Liver (tissue), 9 donors: Measurements from ENCODE around the gene EPHB2. TPM values are rescaled to one million over a fixed set of nuclear protein-coding genes. Genes with fewer than 3 reads are reported as not detected.

Source experiments
- DNase-seq: peaks from one replicate; pipeline ENCODE4 v3.0.0-alpha.2; 2017; ENCODE audit warnings: low spot score
- H3K27ac ChIP-seq, 2 donors: one replicate each; pipeline ENCODE4 v1.7.0; 2013; ENCODE audit warnings: inconsistent platforms in 2 of 2, low read length in 2 of 2, control low read depth in 1 of 2, low read depth in 1 of 2, mild to moderate bottlenecking in 1 of 2
- H3K27me3 ChIP-seq, 4 donors: one replicate each; pipeline versions ENCODE4 v1.6.1 to v1.7.0; 2013; ENCODE audit warnings: low read length in 3 of 4, inconsistent platforms in 1 of 4, mild to moderate bottlenecking in 1 of 4, moderate library complexity in 1 of 4; ENCODE audit not compliant: control insufficient read depth in 4 of 4, insufficient read depth in 4 of 4
- H3K36me3 ChIP-seq, 4 donors: one replicate each; pipeline versions ENCODE4 v1.6.1 to v1.7.0; 2013; ENCODE audit warnings: low read length in 3 of 4, mild to moderate bottlenecking in 3 of 4, low read depth in 1 of 4, moderate library complexity in 1 of 4; ENCODE audit not compliant: control insufficient read depth in 4 of 4, insufficient read depth in 3 of 4
- H3K4me1 ChIP-seq, 4 donors: one replicate each; pipeline versions ENCODE4 v1.6.1 to v1.7.0; 2013; ENCODE audit warnings: low read length in 3 of 4, mild to moderate bottlenecking in 3 of 4, moderate library complexity in 1 of 4; ENCODE audit not compliant: control insufficient read depth in 4 of 4, insufficient read depth in 4 of 4
- H3K4me3 ChIP-seq, 3 donors: one replicate each; pipeline versions ENCODE4 v1.6.1 to v1.7.0; 2013; ENCODE audit warnings: low read length in 3 of 3, control low read depth in 1 of 3, low read depth in 1 of 3, mild to moderate bottlenecking in 1 of 3
- H3K9ac ChIP-seq, 2 donors: one replicate each; pipeline ENCODE4 v1.7.0; 2013; ENCODE audit warnings: low read length in 2 of 2, mild to moderate bottlenecking in 2 of 2, moderate library complexity in 2 of 2, control low read depth in 1 of 2, low read depth in 1 of 2
- H3K9me3 ChIP-seq, 4 donors: one replicate each; pipeline versions ENCODE4 v1.6.1 to v1.7.0; 2013; ENCODE audit warnings: low read length in 3 of 4; ENCODE audit not compliant: control insufficient read depth in 4 of 4
- FOXA1 ChIP-seq: IDR thresholded peaks from 2 replicates; pipeline ENCODE4 v1.6.1; 2016; ENCODE audit warnings: antibody characterized with exemption
- FOXA2 ChIP-seq: IDR thresholded peaks from 2 replicates; pipeline ENCODE4 v1.6.1; 2016; ENCODE audit warnings: antibody characterized with exemption
- GABPA ChIP-seq, 2 donors: IDR thresholded peaks in 1 of 2; conservative IDR thresholded peaks in 1 of 2; 2 replicates each; pipeline ENCODE4 v1.6.1; 2016; ENCODE audit warnings: antibody characterized with exemption in 2 of 2, mild to moderate bottlenecking in 1 of 2, moderate library complexity in 1 of 2
- HNF4A ChIP-seq, 2 donors: conservative IDR thresholded peaks; 2 replicates each; pipeline ENCODE4 v1.6.1; 2016; ENCODE audit warnings: antibody characterized with exemption in 2 of 2, mild to moderate bottlenecking in 2 of 2
- HNF4G ChIP-seq: IDR thresholded peaks from 2 replicates; pipeline ENCODE4 v1.6.1; 2016; ENCODE audit warnings: antibody characterized with exemption
- NR2F2 ChIP-seq: IDR thresholded peaks from 2 replicates; pipeline ENCODE4 v1.6.1; 2016; ENCODE audit warnings: antibody characterized with exemption
- RXRA ChIP-seq, 2 donors: IDR thresholded peaks; 2 replicates each; pipeline ENCODE4 v1.6.1; 2017 to 2018; ENCODE audit warnings: antibody characterized with exemption in 2 of 2, mild to moderate bottlenecking in 1 of 2
- SP1 ChIP-seq: IDR thresholded peaks from 2 replicates; pipeline ENCODE4 v1.6.1; 2018; ENCODE audit warnings: antibody characterized with exemption, mild to moderate bottlenecking
- TAF1 ChIP-seq: conservative IDR thresholded peaks from 2 replicates; pipeline ENCODE4 v1.6.1; 2016; ENCODE audit warnings: antibody characterized with exemption, mild to moderate bottlenecking
- YY1 ChIP-seq: IDR thresholded peaks from 2 replicates; pipeline ENCODE4 v1.6.1; 2016; ENCODE audit warnings: antibody characterized with exemption, mild to moderate bottlenecking
- WGBS: extraction: QIAGEN DNeasy Blood & Tissue Kit; methylation state at CpG from one replicate; pipeline ENCODE4 v1.1.7; 2013; 5-methylcytosine and 5-hydroxymethylcytosine counted together
- polyA plus RNA-seq, 2 donors: library from polyadenylated mRNA; stranded (reverse) in 1 of 2; unstranded in 1 of 2; fragments of 200-250 nt in 1 of 2; fragments of >200 nt in 1 of 2; fragmentation: Nextera tagmentation in 1 of 2; extraction: Ambion mirVana in 1 of 2; gene quantifications; one replicate each; pipeline versions ENCODE4 v1.2.1 to v1.2.3, GENCODE V29; 2013 to 2015
- total RNA-seq, 2 donors: library from RNA; depleted of rRNA; stranded (reverse); fragments of >200 nt; gene quantifications; one replicate each; pipeline ENCODE4 v1.2.3, GENCODE V29; 2014
- TF ChIP-seq, protein P1 (sequence below): IDR thresholded peaks from 2 replicates; pipeline ENCODE4 v1.6.1; 2016; ENCODE audit warnings: antibody characterized with exemption
- TF ChIP-seq, protein P2 (sequence below): IDR thresholded peaks from 2 replicates; pipeline ENCODE4 v1.6.1; 2016; ENCODE audit warnings: antibody characterized with exemption
- TF ChIP-seq, protein P3 (sequence below): IDR thresholded peaks from 2 replicates; pipeline ENCODE4 v1.6.1; 2016; ENCODE audit warnings: antibody characterized with exemption, mild to moderate bottlenecking
- TF ChIP-seq, protein P4 (sequence below): IDR thresholded peaks from 2 replicates; pipeline ENCODE4 v1.6.1; 2016; ENCODE audit warnings: antibody characterized with exemption
- donor health status: healthy.
- donor health status: healthy.
- donor health status: healthy.
- donor health status: healthy.
- donor health status: healthy.

Gene EPHB2
- total and polyA plus RNA-seq, 4 donors, result 0.07 to 1.0 (median 0.38) TPM

DNA sequence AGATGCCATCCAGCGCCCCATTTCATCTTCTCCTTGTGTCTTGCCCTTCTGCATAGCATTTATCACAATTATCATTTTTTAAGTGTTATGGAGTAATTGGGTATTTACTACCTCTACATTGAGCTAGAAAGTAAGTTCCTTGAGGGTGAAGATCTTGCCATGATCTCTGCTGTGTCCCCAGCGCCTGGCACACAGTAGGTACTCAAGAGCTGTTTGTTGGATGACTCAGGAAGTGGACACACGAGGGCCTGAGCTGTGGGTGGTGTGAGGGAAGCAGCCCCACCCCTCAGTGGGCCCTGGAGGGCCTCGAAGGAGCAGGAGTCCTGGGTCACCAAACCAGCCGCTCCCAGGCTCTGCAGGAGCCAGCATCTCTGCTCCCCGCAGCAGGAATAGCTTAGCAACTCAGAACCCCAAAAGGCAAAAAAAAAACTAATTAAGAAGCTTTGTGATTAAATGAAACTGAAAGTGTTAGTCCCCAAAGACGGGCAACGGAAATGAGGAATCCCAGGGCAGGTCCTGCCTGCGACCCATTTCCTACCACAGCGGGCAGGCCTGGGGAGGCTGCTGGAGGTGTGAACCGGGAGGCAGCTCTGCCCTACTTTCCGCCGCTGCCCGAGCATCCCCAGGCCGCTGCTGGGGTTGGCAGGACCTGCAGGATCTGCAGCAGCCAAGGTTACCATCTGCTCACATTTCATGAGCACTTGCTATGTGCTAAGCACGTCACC lies 174.3 kb downstream of the EPHB2 start:
- no peaks in the 10 kb centered on the region for H3K36me3 ChIP-seq
- H3K27ac ChIP-seq, result no peak overlapping the region
- no peaks in the 10 kb centered on the region for H3K27me3 ChIP-seq
- no peaks in the 10 kb centered on the region for H3K9me3 ChIP-seq
- TF ChIP-seq, protein P1, sequence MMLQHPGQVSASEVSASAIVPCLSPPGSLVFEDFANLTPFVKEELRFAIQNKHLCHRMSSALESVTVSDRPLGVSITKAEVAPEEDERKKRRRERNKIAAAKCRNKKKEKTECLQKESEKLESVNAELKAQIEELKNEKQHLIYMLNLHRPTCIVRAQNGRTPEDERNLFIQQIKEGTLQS, result no peak
- TF ChIP-seq HNF4G (no peak), HNF4A (conservative IDR thresholded peaks at IDR 0.05) (no peak), FOXA2 (no peak), NR2F2 (no peak), RXRA (IDR thresholded peaks at IDR 0.05) (no peak), TAF1 (no peak), GABPA (IDR thresholded peaks at IDR 0.05 in 1 of 2, conservative IDR thresholded peaks at IDR 0.05 in 1 of 2) (no peak)
- TF ChIP-seq, protein P2, sequence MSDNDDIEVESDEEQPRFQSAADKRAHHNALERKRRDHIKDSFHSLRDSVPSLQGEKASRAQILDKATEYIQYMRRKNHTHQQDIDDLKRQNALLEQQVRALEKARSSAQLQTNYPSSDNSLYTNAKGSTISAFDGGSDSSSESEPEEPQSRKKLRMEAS, result no peak
- TF ChIP-seq, protein P3, sequence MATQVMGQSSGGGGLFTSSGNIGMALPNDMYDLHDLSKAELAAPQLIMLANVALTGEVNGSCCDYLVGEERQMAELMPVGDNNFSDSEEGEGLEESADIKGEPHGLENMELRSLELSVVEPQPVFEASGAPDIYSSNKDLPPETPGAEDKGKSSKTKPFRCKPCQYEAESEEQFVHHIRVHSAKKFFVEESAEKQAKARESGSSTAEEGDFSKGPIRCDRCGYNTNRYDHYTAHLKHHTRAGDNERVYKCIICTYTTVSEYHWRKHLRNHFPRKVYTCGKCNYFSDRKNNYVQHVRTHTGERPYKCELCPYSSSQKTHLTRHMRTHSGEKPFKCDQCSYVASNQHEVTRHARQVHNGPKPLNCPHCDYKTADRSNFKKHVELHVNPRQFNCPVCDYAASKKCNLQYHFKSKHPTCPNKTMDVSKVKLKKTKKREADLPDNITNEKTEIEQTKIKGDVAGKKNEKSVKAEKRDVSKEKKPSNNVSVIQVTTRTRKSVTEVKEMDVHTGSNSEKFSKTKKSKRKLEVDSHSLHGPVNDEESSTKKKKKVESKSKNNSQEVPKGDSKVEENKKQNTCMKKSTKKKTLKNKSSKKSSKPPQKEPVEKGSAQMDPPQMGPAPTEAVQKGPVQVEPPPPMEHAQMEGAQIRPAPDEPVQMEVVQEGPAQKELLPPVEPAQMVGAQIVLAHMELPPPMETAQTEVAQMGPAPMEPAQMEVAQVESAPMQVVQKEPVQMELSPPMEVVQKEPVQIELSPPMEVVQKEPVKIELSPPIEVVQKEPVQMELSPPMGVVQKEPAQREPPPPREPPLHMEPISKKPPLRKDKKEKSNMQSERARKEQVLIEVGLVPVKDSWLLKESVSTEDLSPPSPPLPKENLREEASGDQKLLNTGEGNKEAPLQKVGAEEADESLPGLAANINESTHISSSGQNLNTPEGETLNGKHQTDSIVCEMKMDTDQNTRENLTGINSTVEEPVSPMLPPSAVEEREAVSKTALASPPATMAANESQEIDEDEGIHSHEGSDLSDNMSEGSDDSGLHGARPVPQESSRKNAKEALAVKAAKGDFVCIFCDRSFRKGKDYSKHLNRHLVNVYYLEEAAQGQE, result no peak
- 70% methylated on average over 16 of the region's 16 CpGs for WGBS
- H3K9ac ChIP-seq, result no peak overlapping the region
- H3K4me1 ChIP-seq, result no peaks in the 10 kb centered on the region
- DNase-seq, result no peak
- H3K4me3 ChIP-seq, result no peak overlapping the region

DNA sequence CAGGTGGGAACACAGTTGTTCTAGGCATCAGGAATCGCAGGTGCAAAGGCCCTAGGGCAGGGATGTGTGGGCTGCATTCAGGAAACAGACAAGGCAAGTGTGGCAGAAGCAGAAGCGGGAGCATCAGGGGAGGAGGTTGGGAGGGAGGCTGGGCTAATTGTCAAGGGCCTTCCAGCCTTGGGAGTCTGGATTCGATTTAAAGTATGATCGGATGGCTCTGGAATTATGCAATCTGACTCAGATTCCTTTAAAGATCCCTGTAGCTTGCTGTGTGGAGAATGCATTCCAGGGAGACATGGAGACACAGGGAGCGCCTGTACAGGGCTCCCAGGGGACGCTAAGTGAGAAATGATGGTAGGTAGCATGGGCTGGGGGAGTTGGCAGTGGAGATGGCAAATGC lies 175.6 kb downstream of the EPHB2 start:
- WGBS, result 66% methylated on average over 6 of the region's 6 CpGs
- H3K9me3 ChIP-seq, result no peaks in the 10 kb centered on the region
- H3K9ac ChIP-seq, result no peak overlapping the region
- H3K36me3 ChIP-seq, result no peaks in the 10 kb centered on the region
- no peak for DNase-seq
- TF ChIP-seq, protein P1, result no peak
- TF ChIP-seq SP1 (no peak), YY1 (no peak), FOXA1 (no peak)
- TF ChIP-seq, protein P4, sequence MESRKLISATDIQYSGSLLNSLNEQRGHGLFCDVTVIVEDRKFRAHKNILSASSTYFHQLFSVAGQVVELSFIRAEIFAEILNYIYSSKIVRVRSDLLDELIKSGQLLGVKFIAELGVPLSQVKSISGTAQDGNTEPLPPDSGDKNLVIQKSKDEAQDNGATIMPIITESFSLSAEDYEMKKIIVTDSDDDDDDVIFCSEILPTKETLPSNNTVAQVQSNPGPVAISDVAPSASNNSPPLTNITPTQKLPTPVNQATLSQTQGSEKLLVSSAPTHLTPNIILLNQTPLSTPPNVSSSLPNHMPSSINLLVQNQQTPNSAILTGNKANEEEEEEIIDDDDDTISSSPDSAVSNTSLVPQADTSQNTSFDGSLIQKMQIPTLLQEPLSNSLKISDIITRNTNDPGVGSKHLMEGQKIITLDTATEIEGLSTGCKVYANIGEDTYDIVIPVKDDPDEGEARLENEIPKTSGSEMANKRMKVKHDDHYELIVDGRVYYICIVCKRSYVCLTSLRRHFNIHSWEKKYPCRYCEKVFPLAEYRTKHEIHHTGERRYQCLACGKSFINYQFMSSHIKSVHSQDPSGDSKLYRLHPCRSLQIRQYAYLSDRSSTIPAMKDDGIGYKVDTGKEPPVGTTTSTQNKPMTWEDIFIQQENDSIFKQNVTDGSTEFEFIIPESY, result no peak
- H3K27ac ChIP-seq, result no peak overlapping the region
- no peak overlapping the region for H3K4me3 ChIP-seq
- no peaks in the 10 kb centered on the region for H3K4me1 ChIP-seq
- no peaks in the 10 kb centered on the region for H3K27me3 ChIP-seq
